Effector memory CD8-positive, alpha-beta T cell (primary cell): Measurements from ENCODE around the gene SMCHD1.

Experiments used
- ATAC-seq: fragments of 150-1000 bp; cut with Tn5 transposase; replicated peaks from 2 replicates; pipeline ENCODE4 v1.10.0; 2021; ENCODE audit warnings: mild to moderate bottlenecking, moderate library complexity
- DNase-seq, 3 experiments: peaks; one replicate each; pipeline ENCODE4 v3.0.0; 2021
- H3K27ac Mint-ChIP-seq, 2 donors: one replicate each; pipeline ENCODE4 v1.8.0; 2022; ENCODE audit warnings: mild to moderate bottlenecking in 2 of 2, mixed read lengths in 2 of 2, moderate library complexity in 2 of 2
- H3K27me3 Mint-ChIP-seq, 2 donors: one replicate each; pipeline ENCODE4 v1.8.0; 2022; ENCODE audit warnings: mixed read lengths in 2 of 2
- H3K36me3 Mint-ChIP-seq: one replicate; pipeline ENCODE4 v1.8.0; 2022; ENCODE audit warnings: mild to moderate bottlenecking, moderate library complexity, mixed read lengths; ENCODE audit not compliant: insufficient read depth
- H3K4me1 Mint-ChIP-seq, 2 donors: one replicate each; pipeline ENCODE4 v1.8.0; 2022; ENCODE audit warnings: low read depth in 2 of 2, mixed read lengths in 2 of 2
- H3K4me3 Mint-ChIP-seq, 2 donors: one replicate each; pipeline ENCODE4 v1.8.0; 2022; ENCODE audit warnings: mild to moderate bottlenecking in 2 of 2, mixed read lengths in 2 of 2, moderate library complexity in 2 of 2
- H3K9me3 Mint-ChIP-seq, 2 donors: one replicate each; pipeline ENCODE4 v1.8.0; 2022; ENCODE audit warnings: mixed read lengths in 2 of 2
- total RNA-seq, 9 experiments: gene quantifications; one replicate each; lab custom pipeline; 2026; lab: John Stamatoyannopoulos, UW

The SMCHD1 gene
- total RNA-seq, result 337 to 1,056 (median 637) reads per million in 9 experiments

GRCh38 chr18:2655178-2655953, at the start of gene SMCHD1:
TSS of gene SMCHD1 (plus strand) at chr18:2655726. CDS start at chr18:2656076, 350 bp downstream.
- no peaks in the 10 kb centered on the region for H3K27me3 Mint-ChIP-seq
- H3K4me3 Mint-ChIP-seq, result peak within 1 kb of the TSS; percentile 95 to 98
- no peaks in the 10 kb centered on the region for H3K9me3 Mint-ChIP-seq
- H3K36me3 Mint-ChIP-seq, result peaks cover 40% of the 10 kb centered on the region
- H3K4me1 Mint-ChIP-seq, result peaks cover 22 to 34% of the 10 kb centered on the region in 2 donors
- peak within 1 kb of the TSS; percentile 99 to 100 for H3K27ac Mint-ChIP-seq
- peak; percentile 69 for ATAC-seq
- peak; percentile 82 to 86 (median 84) for DNase-seq

GRCh38 chr18:2606335-2606734, 49.2 kb upstream of the SMCHD1 start:
- DNase-seq, result no peak
- no peaks in the 10 kb centered on the region for H3K27me3 Mint-ChIP-seq
- H3K36me3 Mint-ChIP-seq, result no peaks in the 10 kb centered on the region
- ATAC-seq, result peak; percentile 65
- peak overlapping the region; percentile 41 to 61 for H3K4me3 Mint-ChIP-seq
- peak overlapping the region; percentile 82 to 97 for H3K27ac Mint-ChIP-seq
- H3K9me3 Mint-ChIP-seq, result no peaks in the 10 kb centered on the region
- H3K4me1 Mint-ChIP-seq, result peaks cover 15 to 23% of the 10 kb centered on the region in 2 donors

GRCh38 chr18:2609604-2610003, 45.9 kb upstream of the SMCHD1 start:
- H3K4me1 Mint-ChIP-seq, result peaks cover 4 to 16% of the 10 kb centered on the region in 2 donors
- H3K4me3 Mint-ChIP-seq, result no peak overlapping the region
- H3K36me3 Mint-ChIP-seq, result no peaks in the 10 kb centered on the region
- no peak overlapping the region for H3K27ac Mint-ChIP-seq
- no peaks in the 10 kb centered on the region for H3K9me3 Mint-ChIP-seq
- DNase-seq (no peak), ATAC-seq (no peak)
- no peaks in the 10 kb centered on the region for H3K27me3 Mint-ChIP-seq

- Mint-ChIP-seq H3K27me3 (no peaks in the 10 kb centered on the region), H3K4me1 (peaks cover 0 to 7% of the 10 kb centered on the region in 2 donors), H3K4me3 (no peak overlapping the region), H3K27ac (no peak overlapping the region), H3K36me3 (no peaks in the 10 kb centered on the region), H3K9me3 (peaks cover 0 to 2% of the 10 kb centered on the region in 2 donors)
- DNase-seq (no peak), ATAC-seq (no peak)
Observed at GRCh38 chr18:2610549-2610948, 45.0 kb upstream of the SMCHD1 start.

- H3K4me1 Mint-ChIP-seq, result peaks cover 0 to 3% of the 10 kb centered on the region in 2 donors
- no peak overlapping the region for H3K4me3 Mint-ChIP-seq
- H3K27me3 Mint-ChIP-seq, result no peaks in the 10 kb centered on the region
- no peak for DNase-seq
- ATAC-seq, result no peak
- no peak overlapping the region for H3K27ac Mint-ChIP-seq
- peaks cover 0 to 2% of the 10 kb centered on the region in 2 donors for H3K9me3 Mint-ChIP-seq
- no peaks in the 10 kb centered on the region for H3K36me3 Mint-ChIP-seq
Observed at GRCh38 chr18:2612996-2613395, 42.5 kb upstream of the SMCHD1 start.

- Mint-ChIP-seq H3K27ac (no peak overlapping the region), H3K4me3 (no peak overlapping the region), H3K4me1 (no peaks in the 10 kb centered on the region), H3K9me3 (peaks cover 0 to 2% of the 10 kb centered on the region in 2 donors), H3K27me3 (no peaks in the 10 kb centered on the region), H3K36me3 (no peaks in the 10 kb centered on the region)
- no peak for ATAC-seq
- DNase-seq, result no peak
Observed at GRCh38 chr18:2617401-2617998, 38.0 kb upstream of the SMCHD1 start.

GRCh38 chr18:2618009-2618408, 37.5 kb upstream of the SMCHD1 start:
- no peak overlapping the region for H3K27ac Mint-ChIP-seq
- no peaks in the 10 kb centered on the region for H3K36me3 Mint-ChIP-seq
- no peaks in the 10 kb centered on the region for H3K27me3 Mint-ChIP-seq
- H3K4me1 Mint-ChIP-seq, result no peaks in the 10 kb centered on the region
- ATAC-seq (no peak), DNase-seq (no peak)
- H3K9me3 Mint-ChIP-seq, result peaks cover 0 to 2% of the 10 kb centered on the region in 2 donors
- no peak overlapping the region for H3K4me3 Mint-ChIP-seq

GRCh38 chr18:2625217-2625616, 30.3 kb upstream of the SMCHD1 start:
- Mint-ChIP-seq H3K27ac (no peak overlapping the region), H3K36me3 (no peaks in the 10 kb centered on the region), H3K4me1 (no peaks in the 10 kb centered on the region), H3K9me3 (no peaks in the 10 kb centered on the region), H3K4me3 (no peak overlapping the region), H3K27me3 (no peaks in the 10 kb centered on the region)
- DNase-seq (no peak), ATAC-seq (no peak)

- DNase-seq (no peak), ATAC-seq (no peak)
- no peaks in the 10 kb centered on the region for H3K27me3 Mint-ChIP-seq
- no peaks in the 10 kb centered on the region for H3K9me3 Mint-ChIP-seq
- H3K4me1 Mint-ChIP-seq, result peaks cover 7 to 9% of the 10 kb centered on the region in 2 donors
- H3K36me3 Mint-ChIP-seq, result no peaks in the 10 kb centered on the region
- no peak overlapping the region for H3K27ac Mint-ChIP-seq
- H3K4me3 Mint-ChIP-seq, result no peak overlapping the region
Observed at GRCh38 chr18:2627821-2628276, 27.7 kb upstream of the SMCHD1 start.

- ATAC-seq (no peak), DNase-seq (no peak)
- Mint-ChIP-seq H3K36me3 (no peaks in the 10 kb centered on the region), H3K27ac (no peak overlapping the region), H3K9me3 (no peaks in the 10 kb centered on the region), H3K27me3 (no peaks in the 10 kb centered on the region), H3K4me1 (peaks cover 13 to 16% of the 10 kb centered on the region in 2 donors), H3K4me3 (no peak overlapping the region)
Observed at GRCh38 chr18:2629003-2629402, 26.5 kb upstream of the SMCHD1 start.

GRCh38 chr18:2635586-2635985, 19.9 kb upstream of the SMCHD1 start:
- H3K27me3 Mint-ChIP-seq, result no peaks in the 10 kb centered on the region
- no peak for ATAC-seq

GRCh38 chr18:2636126-2636631, 19.3 kb upstream of the SMCHD1 start:
- H3K9me3 Mint-ChIP-seq, result no peaks in the 10 kb centered on the region
- H3K4me3 Mint-ChIP-seq, result peak overlapping the region; percentile 68 to 73
- no peaks in the 10 kb centered on the region for H3K27me3 Mint-ChIP-seq
- peaks cover 28% of the 10 kb centered on the region for H3K36me3 Mint-ChIP-seq
- H3K4me1 Mint-ChIP-seq, result peaks cover 69 to 76% of the 10 kb centered on the region in 2 donors
- DNase-seq, result no peak
- H3K27ac Mint-ChIP-seq, result peak overlapping the region in 1 of 2 donors; percentile 90
- peak; percentile 43 for ATAC-seq

More at GRCh38 chr18:2635586-2635985, 19.9 kb upstream of the SMCHD1 start:
- Mint-ChIP-seq H3K9me3 (no peaks in the 10 kb centered on the region), H3K27ac (peak overlapping the region in 1 of 2 donors; percentile 90), H3K4me3 (peak overlapping the region; percentile 68 to 73), H3K4me1 (peaks cover 66 to 70% of the 10 kb centered on the region in 2 donors), H3K36me3 (peaks cover 28% of the 10 kb centered on the region)
- no peak for DNase-seq

- Mint-ChIP-seq H3K4me1 (peaks cover 35 to 50% of the 10 kb centered on the region in 2 donors), H3K9me3 (no peaks in the 10 kb centered on the region), H3K27me3 (no peaks in the 10 kb centered on the region), H3K36me3 (peaks cover 17% of the 10 kb centered on the region), H3K4me3 (peak overlapping the region; percentile 71 to 84), H3K27ac (peak overlapping the region in 1 of 2 donors; percentile 84)
- ATAC-seq, result peak; percentile 38
- DNase-seq, result no peak
Observed at GRCh38 chr18:2641638-2642037, 13.9 kb upstream of the SMCHD1 start.
